Fibroblast of skin of right biceps (primary cell): ENCODE data around the gene KRTAP1-4.
"Not testable (repeated sequence)": the region's sequence is repeated elsewhere in the genome, so short reads cannot be mapped to it uniquely, and the experiment has no call there.

Experiments used
- DNase-seq: peaks from one replicate; pipeline ENCODE4 v3.0.0-alpha.2; 2013

Gene KRTAP1-4, protein sequence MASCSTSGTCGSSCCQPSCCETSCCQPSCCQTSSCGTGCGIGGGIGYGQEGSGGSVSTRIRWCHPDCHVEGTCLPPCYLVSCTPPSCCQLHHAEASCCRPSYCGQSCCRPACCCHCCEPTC

GRCh38 chr17:41029633-41030245 lies at the start of gene KRTAP1-4:
KRTAP1-4 (minus strand) TSS chr17:41030195; CDS start chr17:41030078, 117 bp downstream.
- no peak for DNase-seq

DNA sequence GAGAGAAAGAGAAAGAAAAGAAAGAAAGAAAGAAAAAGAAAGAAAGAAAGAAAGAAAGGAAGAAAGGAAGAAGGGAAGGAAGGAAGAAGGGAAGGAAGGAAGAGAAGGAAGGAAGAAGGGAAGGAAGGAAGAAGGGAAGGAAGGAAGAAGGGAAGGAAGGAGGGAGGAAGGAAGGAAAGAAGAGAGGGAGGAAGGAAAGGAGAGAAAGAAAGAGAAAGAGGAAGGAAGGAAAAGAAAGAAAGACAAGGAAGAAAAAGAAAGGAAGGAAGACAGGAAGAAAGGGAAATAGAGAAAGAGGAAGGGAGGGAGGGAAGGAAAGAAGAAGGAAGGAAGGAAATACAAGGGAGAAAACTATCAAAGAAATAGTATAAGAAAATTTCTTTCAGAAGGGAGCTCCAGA lies 46.8 kb upstream of the KRTAP1-4 start:
- no peak for DNase-seq

DNA sequence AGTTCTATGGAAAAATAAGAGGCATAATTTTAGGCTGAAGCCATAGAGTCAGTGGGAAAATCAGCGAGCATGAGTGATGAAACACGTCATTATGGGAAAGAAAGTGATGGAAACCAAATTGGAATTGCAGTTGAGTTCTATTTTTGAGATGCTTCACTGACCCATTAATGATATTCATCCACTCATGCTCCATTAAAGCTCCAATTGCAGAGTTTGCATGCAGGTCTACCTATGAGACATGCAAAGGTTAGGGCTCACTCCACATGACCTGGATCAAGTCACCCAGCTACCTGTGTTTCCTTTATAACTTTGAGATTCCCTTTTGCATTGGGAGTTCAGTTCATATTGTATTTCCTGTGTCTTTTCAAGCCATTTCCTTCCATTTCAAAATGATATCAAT lies 43.7 kb upstream of the KRTAP1-4 start:
- no peak for DNase-seq

DNA sequence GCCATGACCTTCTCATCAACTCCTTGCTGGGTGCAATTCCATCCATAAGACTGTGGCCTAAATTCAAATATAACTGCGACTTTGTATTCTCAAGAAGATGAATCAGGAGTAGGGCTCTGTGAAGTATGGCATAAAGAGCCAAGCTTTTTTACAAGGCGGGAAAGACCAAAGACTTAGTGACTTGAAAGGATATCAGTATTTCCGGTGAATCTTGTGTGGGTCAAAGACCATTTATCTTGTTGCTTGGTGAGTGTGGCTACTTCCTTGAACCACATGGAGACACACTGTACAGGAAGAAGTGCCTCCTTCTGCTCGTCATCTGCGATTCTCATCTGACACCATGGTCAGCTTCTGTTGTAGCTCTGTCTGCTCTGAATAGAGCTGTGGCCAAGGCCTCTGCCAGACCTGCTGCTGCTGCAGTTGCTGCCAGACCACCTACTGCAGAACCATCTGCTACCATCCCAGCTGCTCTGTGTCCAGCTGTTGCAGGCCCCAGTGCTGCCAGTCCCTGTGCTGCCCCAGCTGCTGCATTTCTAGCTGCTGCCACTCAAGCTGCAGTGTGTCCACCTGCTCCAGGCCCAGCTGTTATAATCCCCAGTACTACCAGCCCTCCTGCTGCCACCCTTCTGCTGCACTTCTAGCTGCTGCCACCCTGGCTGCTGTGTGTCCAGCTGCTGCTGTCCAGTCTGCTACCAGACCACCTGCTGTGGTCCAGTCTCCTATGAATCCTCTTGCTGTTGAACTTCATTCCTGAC lies 41.8 kb upstream of the KRTAP1-4 start:
- DNase-seq = no peak

GRCh38 chr17:41069031-41069430 lies 39.0 kb upstream of the KRTAP1-4 start:
- no peak for DNase-seq

GRCh38 chr17:41067281-41067680 lies 37.3 kb upstream of the KRTAP1-4 start:
- DNase-seq = peak; percentile 62

GRCh38 chr17:41065829-41066624 lies 36.0 kb upstream of the KRTAP1-4 start, which contains the start of gene KRTAP2-4:
KRTAP2-4 (minus strand) TSS chr17:41065879; CDS start chr17:41065845, 34 bp downstream.
- peak; percentile 92 for DNase-seq

DNA sequence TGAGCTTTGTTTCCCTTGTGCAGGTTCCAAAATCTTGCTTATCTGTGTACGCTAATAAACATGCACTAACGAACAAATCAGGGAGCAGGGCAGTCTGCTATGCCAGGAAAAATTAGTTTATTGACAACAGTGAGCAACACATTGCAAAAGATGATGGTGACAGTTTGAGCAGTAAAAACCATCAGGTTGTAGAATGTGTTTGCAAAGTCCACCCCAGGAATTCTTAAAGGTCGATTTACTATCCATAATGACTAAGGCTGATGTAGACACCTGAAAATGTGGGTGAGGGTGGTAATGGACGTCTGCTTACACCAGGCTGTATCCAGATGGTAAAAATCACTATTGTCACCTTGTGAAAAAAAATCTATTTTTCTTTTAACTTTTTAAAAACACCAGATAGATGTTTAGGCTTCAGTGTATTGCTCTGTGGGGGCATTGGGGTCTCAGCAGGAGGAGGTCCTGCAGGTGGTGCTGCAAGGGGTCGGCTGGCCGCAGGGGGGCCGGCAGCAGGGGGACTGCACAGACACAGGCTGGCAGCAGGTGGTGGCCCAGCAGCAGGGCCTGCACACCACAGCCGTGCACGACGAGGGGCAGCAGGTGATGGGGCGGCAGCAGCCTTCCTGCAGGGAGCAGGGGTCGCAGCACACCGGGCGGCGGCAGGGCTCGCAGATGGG lies 35.2 kb upstream of the KRTAP1-4 start:
- not testable (repeated sequence) for DNase-seq

DNA sequence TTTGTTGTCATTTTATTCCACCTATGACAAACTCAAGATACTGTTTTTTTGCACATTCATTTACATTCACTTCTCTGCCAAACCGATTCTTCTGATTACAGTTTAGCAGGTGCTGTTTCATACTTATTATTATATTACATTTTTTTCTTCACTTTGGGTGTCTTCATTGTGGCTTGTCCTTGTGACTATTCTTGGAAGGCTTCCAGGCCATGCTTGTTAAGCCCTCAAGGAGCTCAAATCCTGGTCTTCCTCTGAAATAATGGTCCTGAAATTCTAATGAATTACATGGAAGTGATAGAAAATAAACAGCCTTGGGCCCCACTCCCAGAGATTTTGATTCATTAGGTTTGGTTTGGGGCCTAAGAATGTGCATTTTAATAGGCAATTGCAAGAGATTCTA lies 34.3 kb upstream of the KRTAP1-4 start:
- no peak for DNase-seq

DNA sequence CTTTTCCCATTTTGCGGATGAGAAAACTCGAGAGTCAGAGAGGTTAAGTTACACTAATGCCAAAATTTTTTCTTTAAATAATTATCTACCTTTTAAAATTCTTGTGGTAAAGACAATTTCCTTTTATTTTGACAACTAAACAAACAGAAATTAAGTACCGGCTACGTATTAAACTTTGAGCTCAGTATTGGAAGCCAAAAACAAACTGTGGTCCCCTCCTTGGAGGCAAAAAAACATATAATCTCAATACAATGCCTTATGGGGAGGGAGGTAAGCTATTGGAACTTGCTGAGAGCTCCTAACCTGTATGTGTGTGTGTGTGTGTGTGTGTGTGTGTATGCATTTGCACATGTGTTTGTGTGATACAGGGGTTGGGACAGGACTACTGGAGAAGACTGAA lies 33.5 kb upstream of the KRTAP1-4 start:
- no peak for DNase-seq

DNA sequence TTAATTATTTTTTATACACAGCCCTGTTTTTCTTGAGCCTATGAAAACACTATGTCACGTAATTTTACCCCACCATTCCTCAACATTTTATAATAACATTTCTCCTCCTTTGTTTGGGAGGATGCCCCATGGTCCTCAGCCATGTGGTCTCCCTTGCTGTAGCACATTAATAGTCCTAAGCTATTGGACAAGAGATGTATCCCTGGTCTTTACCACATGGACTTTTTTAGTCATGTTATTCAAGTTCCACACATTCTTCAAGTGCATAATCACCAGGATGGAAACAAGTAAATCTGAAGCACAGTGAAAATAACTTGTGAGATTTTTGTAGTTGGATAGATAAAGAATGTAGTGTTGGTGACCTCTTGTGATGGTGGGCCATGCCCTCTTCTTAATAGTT lies 32.0 kb upstream of the KRTAP1-4 start:
- peak; percentile 98 for DNase-seq

DNA sequence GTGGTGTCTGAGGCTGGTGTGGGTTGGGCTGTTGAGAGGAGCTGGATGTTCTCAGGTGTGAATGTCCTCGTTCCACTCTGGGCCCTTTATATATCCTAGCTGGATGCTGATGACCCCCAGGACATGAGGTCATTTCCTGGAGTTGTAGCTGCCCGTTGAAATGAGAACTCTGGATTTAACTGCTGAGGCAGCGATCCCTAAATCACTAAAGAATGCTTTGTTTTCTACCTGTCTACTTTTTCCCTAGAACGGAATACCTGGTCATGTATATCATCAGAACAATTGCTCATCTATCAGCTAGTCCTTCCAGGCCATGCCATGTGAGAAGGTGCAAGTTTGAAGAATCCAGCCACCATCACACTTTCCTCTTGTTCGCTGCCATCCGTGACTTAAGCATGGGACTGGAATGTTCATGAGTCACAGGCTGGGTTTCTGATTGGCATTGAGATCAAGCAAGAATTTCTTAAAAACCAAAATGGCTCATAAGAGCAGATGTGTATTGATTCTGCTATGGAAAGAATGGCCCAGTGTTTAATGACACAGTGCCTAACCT lies 30.1 kb upstream of the KRTAP1-4 start, which contains the start of gene KRTAP2-3:
Gene KRTAP2-3, minus strand, starts transcription at position 63 of the 553 bp plus-strand sequence. CDS start 64 bp downstream, outside the sequence.
- peak; percentile 98 for DNase-seq

DNA sequence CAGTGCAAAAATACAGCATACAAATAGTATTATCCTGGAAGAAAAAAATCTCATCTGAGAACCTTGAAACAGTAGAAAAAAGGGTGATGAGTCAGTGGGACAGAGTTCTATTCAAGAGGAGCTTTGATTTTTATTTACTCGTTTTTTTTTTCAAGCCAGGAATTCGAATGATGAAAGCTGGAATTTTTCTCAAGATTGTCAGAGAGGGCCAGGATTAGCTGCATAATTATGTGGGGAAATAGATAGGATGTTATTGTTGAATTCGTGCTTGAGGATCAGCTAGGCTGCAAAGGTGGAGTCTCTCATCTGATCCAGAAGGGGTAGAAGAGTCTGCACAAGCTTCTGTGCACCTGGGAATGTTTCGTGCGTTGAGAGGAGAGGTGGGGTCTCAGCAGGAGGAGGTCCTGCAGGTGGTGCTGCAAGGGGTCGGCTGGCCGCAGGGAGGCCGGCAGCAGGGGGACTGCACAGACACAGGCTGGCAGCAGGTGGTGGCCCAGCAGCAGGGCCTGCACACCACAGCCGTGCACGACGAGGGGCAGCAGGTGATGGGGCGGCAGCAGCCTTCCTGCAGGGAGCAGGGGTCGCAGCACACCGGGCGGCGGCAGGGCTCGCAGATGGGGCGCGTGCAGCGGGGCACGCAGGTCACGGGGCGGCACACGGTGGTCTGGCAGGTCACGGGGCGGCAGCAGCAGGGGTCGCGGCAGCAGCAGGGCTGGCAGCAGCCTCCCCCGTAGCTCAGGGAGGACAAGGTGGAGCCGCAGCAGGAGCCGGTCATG lies 29.5 kb upstream of the KRTAP1-4 start:
- peak; percentile 96 for DNase-seq

GRCh38 chr17:41058741-41059140 lies 28.7 kb upstream of the KRTAP1-4 start:
- no peak for DNase-seq

- DNase-seq = no peak
These were observed 27.6 kb upstream of the KRTAP1-4 start for GRCh38 chr17:41057547-41057946.

DNA sequence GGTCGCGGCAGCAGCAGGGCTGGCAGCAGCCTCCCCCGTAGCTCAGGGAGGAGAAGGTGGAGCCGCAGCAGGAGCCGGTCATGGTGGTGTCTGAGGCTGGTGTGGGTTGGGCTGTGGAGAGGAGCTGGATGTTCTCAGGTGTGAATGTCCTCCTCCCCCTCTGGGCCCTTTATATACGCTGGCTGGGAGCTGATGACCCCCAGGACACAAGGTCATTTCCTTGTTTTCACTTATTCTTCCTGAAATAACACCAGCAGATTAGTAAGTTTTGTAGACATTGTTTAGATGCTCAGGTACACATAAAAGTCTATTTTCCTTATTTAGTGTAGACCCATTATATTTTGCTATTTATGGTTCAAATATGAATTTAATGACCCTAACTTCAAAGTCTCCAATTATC lies 25.1 kb upstream of the KRTAP1-4 start, which contains the start of gene KRTAP2-2:
Gene KRTAP2-2, minus strand, starts transcription at position 101 of the 400 bp plus-strand sequence. Its CDS starts 19 bp downstream, at position 82.
- not testable (repeated sequence) for DNase-seq

DNA sequence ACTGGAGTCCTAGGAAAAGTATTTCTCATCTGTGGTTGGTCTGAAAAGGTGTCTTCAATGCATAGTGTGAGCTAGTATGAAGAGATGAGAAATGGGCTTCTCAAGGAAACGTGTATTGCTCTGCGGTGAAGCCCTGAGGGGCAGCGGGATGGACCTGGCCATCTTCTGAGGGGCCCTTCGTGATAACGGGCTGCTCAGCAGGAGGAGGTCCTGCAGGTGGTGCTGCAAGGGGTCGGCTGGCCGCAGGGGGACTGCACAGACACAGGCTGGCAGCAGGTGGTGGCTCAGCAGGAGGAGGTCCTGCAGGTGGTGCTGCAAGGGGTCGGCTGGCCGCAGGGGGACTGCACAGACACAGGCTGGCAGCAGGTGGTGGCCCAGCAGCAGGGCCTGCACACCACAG lies 24.6 kb upstream of the KRTAP1-4 start:
- not testable (repeated sequence) for DNase-seq

DNA sequence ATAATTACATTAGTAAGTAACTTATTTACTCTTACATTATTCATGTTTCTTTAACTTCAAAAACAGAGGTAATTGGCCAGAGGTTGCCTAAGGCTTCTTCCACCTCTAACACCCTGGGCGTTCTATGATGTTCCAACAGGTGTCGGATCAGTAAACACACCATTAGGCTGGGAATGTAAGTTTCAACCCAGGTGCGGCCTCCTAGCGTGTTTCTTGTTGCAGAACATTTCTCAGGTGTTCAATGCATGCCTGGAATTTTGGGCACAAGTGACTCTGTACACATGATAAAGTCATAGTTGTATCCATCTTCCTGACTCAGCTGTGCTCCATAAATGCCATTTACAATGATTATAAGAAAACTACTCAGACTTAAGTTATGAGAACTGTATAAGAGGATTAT lies 24.0 kb upstream of the KRTAP1-4 start:
- DNase-seq = no peak

DNA sequence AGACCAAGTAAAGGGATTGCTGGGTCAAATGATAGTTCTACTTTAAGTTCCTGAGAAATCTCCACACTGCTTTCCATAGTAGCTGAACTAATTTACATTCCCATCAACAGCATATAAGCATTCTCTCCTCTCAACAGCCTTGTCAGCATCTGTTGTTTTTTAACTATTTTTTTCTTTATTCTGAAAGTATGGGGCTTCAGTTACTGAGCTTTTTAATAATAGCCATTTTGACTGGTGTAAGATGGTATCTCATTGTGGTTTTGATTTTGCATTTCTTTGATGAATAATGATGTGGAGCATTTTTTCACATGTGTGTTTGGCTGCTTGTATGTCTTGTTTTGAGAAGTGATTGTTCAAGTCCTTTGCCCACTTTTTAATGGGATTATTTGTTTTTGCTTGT lies 22.6 kb upstream of the KRTAP1-4 start:
- peak; percentile 68 for DNase-seq

GRCh38 chr17:41049110-41049509 lies 19.1 kb upstream of the KRTAP1-4 start:
- peak; percentile 70 for DNase-seq

- peak; percentile 80 for DNase-seq
These were observed 18.4 kb upstream of the KRTAP1-4 start for GRCh38 chr17:41048441-41048840.
